ENCODE data around the gene CASQ1. TPM values are rescaled to one million over a fixed set of nuclear protein-coding genes. Genes with fewer than 3 reads are reported as not detected.

The CASQ1 gene
- total and polyA plus RNA-seq, 2 donors (not counting 3 experiments of a cell fraction or from before 2014, with no cell fraction given), result not detected

DNA sequence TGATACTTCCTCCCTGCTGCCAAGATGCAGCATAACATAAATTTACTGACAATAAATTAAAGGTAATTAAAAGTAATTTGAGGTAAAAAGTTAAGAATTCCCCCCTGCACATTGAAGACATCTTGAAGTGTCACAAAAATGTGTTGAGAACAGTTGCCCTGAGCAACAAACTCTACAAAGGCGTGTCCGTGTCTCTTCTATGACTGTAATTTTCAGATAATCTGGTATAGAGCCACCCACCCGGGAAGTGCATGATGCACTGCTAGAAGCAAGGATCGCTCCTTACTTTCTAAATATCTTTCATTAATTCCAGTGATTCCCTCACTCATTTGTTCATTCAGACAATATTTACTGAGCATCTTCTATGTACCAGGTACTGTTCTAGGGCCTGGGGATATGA, 11.0 kb upstream of the CASQ1 start:
- Histone ChIP-seq H3K9me3 (replicated peaks; ENCODE audit: control insufficient read depth, insufficient read depth, low read length) (no peaks in the 10 kb centered on the region), H3K79me2 (ENCODE audit: control insufficient read depth, insufficient read depth, low read length) (no peaks in the 10 kb centered on the region), H3K4me3 (replicated peaks in 1 of 3; ENCODE audit: insufficient read depth in 1 of 3, low read depth in 1 of 3, low read length in 3 of 3) (no peak overlapping the region), H3K4me2 (ENCODE audit: insufficient read depth, low read length) (no peak overlapping the region), H3K27me3 (ENCODE audit: control insufficient read depth in 2 of 2, insufficient read depth in 2 of 2, low read length in 2 of 2) (peaks cover 7 to 12% of the 10 kb centered on the region in 2 experiments), H3K9ac (replicated peaks; ENCODE audit: extremely low read depth, insufficient read depth, low read length) (no peak overlapping the region), H3K36me3 (ENCODE audit: control insufficient read depth in 2 of 2, extremely low read depth in 1 of 2, insufficient read depth in 2 of 2, low read length in 2 of 2) (no peaks in the 10 kb centered on the region), H3K4me1 (ENCODE audit: control insufficient read depth, extremely low read depth, insufficient read depth, low read length) (no peaks in the 10 kb centered on the region), H2AFZ (ENCODE audit: low read depth, low read length) (no peak overlapping the region), H3K9me1 (replicated peaks; ENCODE audit: control insufficient read depth, extremely low read depth, insufficient read depth, low read length) (no peaks in the 10 kb centered on the region), H4K20me1 (replicated peaks; ENCODE audit: control insufficient read depth, extremely low read depth, insufficient read depth, low read length) (no peaks in the 10 kb centered on the region), H3K27ac (ENCODE audit: insufficient read depth, low read depth, low read length) (no peak overlapping the region)
- FAIRE-seq (no peak), DNase-seq (ENCODE audit: low read depth, low spot score) (no peak)
- intact Hi-C loops (cut with micrococcal nuclease), result no loop called here
- dilution Hi-C loops (cut with MboI; ENCODE audit: extremely low pct_ligation_motif_present, low sequenced_read_pairs), result no loop called here
- ChIA-PET POLR2A (no interaction called here), CTCF (interaction anchor here (1.5 to 1.6 kb wide), 2 partner anchors 14 to 54 kb away, joined by 4 to 7 read pairs; no protein-coding TSS in a partner anchor)
- no TSS peak for BruUV-seq (replicated peaks)
- TF ChIP-seq GATA2 (IDR thresholded peaks at IDR 0.05; ENCODE audit: insufficient read depth, insufficient read length, low read depth, low read length) (no peak), POLR2AphosphoS5 (IDR thresholded peaks at IDR 0.05; ENCODE audit: insufficient read depth, low read depth, low read length) (no peak), MYC (IDR thresholded peaks at IDR 0.05; ENCODE audit: low read depth, low read length) (no peak), JUN (IDR thresholded peaks at IDR 0.05; ENCODE audit: borderline replicate concordance, insufficient read depth, insufficient read length, low read depth) (no peak), FOS (IDR thresholded peaks at IDR 0.05; ENCODE audit: borderline replicate concordance, insufficient read depth, low read length) (no peak), POLR2A (IDR thresholded peaks at IDR 0.05; ENCODE audit: low read depth, low read length) (no peak), EZH2 (IDR thresholded peaks at IDR 0.05; ENCODE audit: borderline replicate concordance, low read depth, low read length, severe bottlenecking) (no peak)
- TF ChIP-seq, protein P1, sequence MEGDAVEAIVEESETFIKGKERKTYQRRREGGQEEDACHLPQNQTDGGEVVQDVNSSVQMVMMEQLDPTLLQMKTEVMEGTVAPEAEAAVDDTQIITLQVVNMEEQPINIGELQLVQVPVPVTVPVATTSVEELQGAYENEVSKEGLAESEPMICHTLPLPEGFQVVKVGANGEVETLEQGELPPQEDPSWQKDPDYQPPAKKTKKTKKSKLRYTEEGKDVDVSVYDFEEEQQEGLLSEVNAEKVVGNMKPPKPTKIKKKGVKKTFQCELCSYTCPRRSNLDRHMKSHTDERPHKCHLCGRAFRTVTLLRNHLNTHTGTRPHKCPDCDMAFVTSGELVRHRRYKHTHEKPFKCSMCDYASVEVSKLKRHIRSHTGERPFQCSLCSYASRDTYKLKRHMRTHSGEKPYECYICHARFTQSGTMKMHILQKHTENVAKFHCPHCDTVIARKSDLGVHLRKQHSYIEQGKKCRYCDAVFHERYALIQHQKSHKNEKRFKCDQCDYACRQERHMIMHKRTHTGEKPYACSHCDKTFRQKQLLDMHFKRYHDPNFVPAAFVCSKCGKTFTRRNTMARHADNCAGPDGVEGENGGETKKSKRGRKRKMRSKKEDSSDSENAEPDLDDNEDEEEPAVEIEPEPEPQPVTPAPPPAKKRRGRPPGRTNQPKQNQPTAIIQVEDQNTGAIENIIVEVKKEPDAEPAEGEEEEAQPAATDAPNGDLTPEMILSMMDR (IDR thresholded peaks at IDR 0.05; ENCODE audit: extremely low read depth in 1 of 2, insufficient read depth in 1 of 2, low read depth in 1 of 2, low read length in 2 of 2), result no peak
- TF ChIP-seq, protein P2, sequence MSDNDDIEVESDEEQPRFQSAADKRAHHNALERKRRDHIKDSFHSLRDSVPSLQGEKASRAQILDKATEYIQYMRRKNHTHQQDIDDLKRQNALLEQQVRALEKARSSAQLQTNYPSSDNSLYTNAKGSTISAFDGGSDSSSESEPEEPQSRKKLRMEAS (IDR thresholded peaks at IDR 0.05; ENCODE audit: insufficient read depth, insufficient read length), result no peak
